Choroid plexus epithelial cell (primary cell): ENCODE results near the gene PTPRF.
A peak's percentile ranks its signal among the peaks of the same experiment; 100 is the strongest.

Experiments used
- DNase-seq: peaks from one replicate; pipeline ENCODE4 v3.0.0-alpha.2; 2010; ENCODE audit warnings: low read depth
- H3K4me3 ChIP-seq: 2 replicates; pipeline ENCODE4 v1.5.1; 2011; ENCODE audit warnings: low read depth, mild to moderate bottlenecking, control low read depth, low read length, moderate library complexity
- CTCF ChIP-seq: conservative IDR thresholded peaks from 2 replicates; pipeline ENCODE4 v1.5.1; 2011; ENCODE audit warnings: low read depth, mild to moderate bottlenecking, control low read depth, inconsistent platforms, low read length, moderate library complexity

Gene PTPRF

GRCh38 chr1:43541141-43541540, 10.5 kb downstream of the PTPRF start:
- no peak for TF ChIP-seq CTCF
- no peak overlapping the region for H3K4me3 ChIP-seq
- no peak for DNase-seq

DNA sequence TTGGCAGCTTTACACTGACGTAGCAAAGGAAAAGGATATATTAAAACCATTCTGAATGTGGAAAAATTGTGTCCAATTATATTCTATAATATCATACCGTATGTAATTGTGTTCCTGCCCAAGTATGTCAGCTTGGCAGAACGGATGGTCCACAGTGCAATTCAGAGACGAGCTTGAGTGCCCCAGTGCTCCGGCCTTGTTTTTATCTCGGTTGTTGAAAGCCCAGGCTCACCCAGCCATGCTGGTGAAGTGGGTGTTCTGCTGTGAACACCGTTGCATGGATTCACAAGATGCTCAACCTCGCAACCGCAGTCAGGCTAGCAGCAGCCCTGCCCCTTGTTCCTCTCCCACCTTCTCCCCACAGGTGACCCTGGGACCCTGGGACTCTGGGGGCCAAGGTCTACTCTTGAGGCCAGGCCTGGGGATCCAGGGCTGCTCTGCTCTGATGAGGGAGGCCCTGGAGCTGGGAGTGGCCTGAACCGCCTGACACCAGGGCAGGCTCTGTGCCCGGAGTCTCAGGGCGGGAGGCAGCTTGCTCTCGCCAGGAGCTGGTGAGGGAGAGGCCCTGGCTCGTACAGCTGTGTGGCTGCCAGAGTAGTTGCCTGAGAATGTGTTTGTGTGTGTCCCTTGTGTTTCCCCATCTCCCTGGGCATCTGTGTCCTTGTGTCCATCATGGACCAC, 11.2 kb downstream of the PTPRF start:
- TF ChIP-seq CTCF = no peak
- H3K4me3 ChIP-seq = no peak overlapping the region
- DNase-seq = no peak

- no peak overlapping the region for H3K4me3 ChIP-seq
Observed at GRCh38 chr1:43542527-43543458, 12.1 kb downstream of the PTPRF start.

GRCh38 chr1:43543567-43543966, 12.9 kb downstream of the PTPRF start:
- DNase-seq = no peak
- no peak overlapping the region for H3K4me3 ChIP-seq
- TF ChIP-seq CTCF = no peak

More at GRCh38 chr1:43542527-43543458, 12.1 kb downstream of the PTPRF start:
- TF ChIP-seq CTCF = no peak
- DNase-seq = no peak

- TF ChIP-seq CTCF = no peak
- H3K4me3 ChIP-seq = no peak overlapping the region
- no peak for DNase-seq
Observed at GRCh38 chr1:43545339-43545694, 14.6 kb downstream of the PTPRF start.

- no peak for TF ChIP-seq CTCF
- H3K4me3 ChIP-seq = no peak overlapping the region
- DNase-seq = peak; percentile 34
Observed at GRCh38 chr1:43545695-43546387, 15.2 kb downstream of the PTPRF start.
